K562 (cell line): ENCODE measurements around the gene CAMK2G. TPM values are rescaled to one million over a fixed set of nuclear protein-coding genes. Genes with fewer than 3 reads are reported as not detected.

ENCODE experiments used
- ARID1B ChIP-seq: fragments of 450-650 bp; IDR thresholded peaks from 2 replicates; pipeline ENCODE4 v1.6.1; 2016; ENCODE audit warnings: antibody characterized with exemption, mild to moderate bottlenecking, inconsistent platforms
- ARID3A ChIP-seq: IDR thresholded peaks from 2 replicates; pipeline ENCODE4 v1.6.1; 2012; ENCODE audit warnings: low read depth, low read length, improper control_type of control experiment, borderline replicate concordance
- CBFA2T2 ChIP-seq: fragments of 450-650 bp; conservative IDR thresholded peaks from 2 replicates; pipeline ENCODE4 v1.6.1; 2017; ENCODE audit warnings: mild to moderate bottlenecking
- FOXM1 ChIP-seq, 2 experiments: fragments of 450-650 bp in 1 of 2; sonication (generic) in 1 of 2; formaldehyde crosslinking in 1 of 2; IDR thresholded peaks; 2 replicates each; pipeline versions ENCODE4 v1.6.1 to v1.9.0; 2017 to 2022; ENCODE audit warnings: low read depth in 2 of 2, mild to moderate bottlenecking in 2 of 2, missing genetic modification reagents in 1 of 2, moderate library complexity in 1 of 2
- MED1 ChIP-seq: sonication (generic); formaldehyde crosslinking; IDR thresholded peaks from 2 replicates; pipeline ENCODE4 v1.8.1; 2023; ENCODE audit warnings: missing genetic modification reagents, borderline replicate concordance
- NFE2 ChIP-seq: IDR thresholded peaks from 2 replicates; pipeline ENCODE4 v1.6.1; 2014; ENCODE audit warnings: antibody characterized with exemption, low read depth
- U2AF2 ChIP-seq: fragments of 200-400 bp; formaldehyde crosslinking; optimal IDR thresholded peaks from 2 replicates; pipeline ENCODE3; 2017; ENCODE audit warnings: low read depth, mild to moderate bottlenecking, low read length
- ZBTB11 ChIP-seq, 3 experiments: fragments of 200-800 bp in 1 of 3; fragments of 250-450 bp in 1 of 3; fragments of 450-650 bp in 1 of 3; sonication (Bioruptor Pico) in 1 of 3; sonication (Bioruptor generic) in 1 of 3; formaldehyde crosslinking in 1 of 3; IDR thresholded peaks; 2 replicates each; pipeline versions ENCODE4 v1.6.1 to v1.8.0; 2016 to 2022; ENCODE audit warnings: mild to moderate bottlenecking in 2 of 3, missing genetic modification characterization in 2 of 3, missing compliant biosample characterization in 1 of 3, moderate library complexity in 1 of 3
- ZC3H8 ChIP-seq: fragments of 450-650 bp; IDR thresholded peaks from 2 replicates; pipeline ENCODE4 v1.6.1; 2017
- ZNF124 ChIP-seq: sonication (generic); formaldehyde crosslinking; IDR thresholded peaks from 2 replicates; pipeline ENCODE4 v1.8.1; 2022; ENCODE audit warnings: missing genetic modification reagents
- ZNF395 ChIP-seq: fragments of 200-800 bp; sonication (Bioruptor generic); IDR thresholded peaks from 2 replicates; pipeline ENCODE4 v1.6.1; 2017; ENCODE audit warnings: missing genetic modification characterization, missing compliant biosample characterization
- ZNF668 ChIP-seq: fragments of 250-450 bp; sonication (Bioruptor Pico); IDR thresholded peaks from 2 replicates; pipeline ENCODE4 v1.8.0; 2022; ENCODE audit warnings: mild to moderate bottlenecking, inconsistent platforms
- ZNF717 ChIP-seq: fragments of 250-450 bp; sonication (Bioruptor Pico); IDR thresholded peaks from 2 replicates; pipeline ENCODE4 v1.5.0; 2021
- polyA plus RNA-seq, 8 experiments: library from polyadenylated mRNA; depleted of rRNA in 4 of 8; stranded (reverse) in 5 of 8; unstranded in 3 of 8; fragments of >200 nt; fragmentation: Nextera tagmentation in 2 of 8; fragmentation: Illumina TruSeq in 1 of 8; extraction: Ambion mirVana in 2 of 8; extraction: Trizol in 1 of 8; gene quantifications; 2 replicates each; pipeline versions ENCODE4 v1.2.1 to v1.2.3, GENCODE V29; 2011 to 2014; ENCODE audit warnings: inconsistent platforms in 1 of 8, missing spikeins in 1 of 8
- total RNA-seq, 7 experiments: library from RNA; depleted of rRNA in 6 of 7; stranded (reverse); fragments of >200 nt in 6 of 7; fragmentation: Illumina TruSeq in 2 of 7; extraction: Trizol in 2 of 7; gene quantifications; 2 replicates each; pipeline versions ENCODE4 v1.2.1 to v1.2.3, GENCODE V29; 2011 to 2021; ENCODE audit warnings: low replicate concordance in 1 of 7
- TF ChIP-seq, protein P1 (sequence below), 2 experiments: fragments of 200-800 bp in 1 of 2; sonication (Bioruptor generic) in 1 of 2; sonication (generic) in 1 of 2; formaldehyde crosslinking in 1 of 2; IDR thresholded peaks in 1 of 2; conservative IDR thresholded peaks in 1 of 2; 2 replicates each; pipeline versions ENCODE4 v1.5.0 to v1.6.1; 2016 to 2020; ENCODE audit warnings: missing compliant biosample characterization in 1 of 2, missing genetic modification characterization in 1 of 2, missing genetic modification reagents in 1 of 2

The CAMK2G gene
- total and polyA plus RNA-seq, 9 of the 15 experiments (the other 6 are each of a cell fraction or from before 2014, with no cell fraction given): 9.0 to 37.9 (median 32.6) TPM

- TF ChIP-seq, protein P1, sequence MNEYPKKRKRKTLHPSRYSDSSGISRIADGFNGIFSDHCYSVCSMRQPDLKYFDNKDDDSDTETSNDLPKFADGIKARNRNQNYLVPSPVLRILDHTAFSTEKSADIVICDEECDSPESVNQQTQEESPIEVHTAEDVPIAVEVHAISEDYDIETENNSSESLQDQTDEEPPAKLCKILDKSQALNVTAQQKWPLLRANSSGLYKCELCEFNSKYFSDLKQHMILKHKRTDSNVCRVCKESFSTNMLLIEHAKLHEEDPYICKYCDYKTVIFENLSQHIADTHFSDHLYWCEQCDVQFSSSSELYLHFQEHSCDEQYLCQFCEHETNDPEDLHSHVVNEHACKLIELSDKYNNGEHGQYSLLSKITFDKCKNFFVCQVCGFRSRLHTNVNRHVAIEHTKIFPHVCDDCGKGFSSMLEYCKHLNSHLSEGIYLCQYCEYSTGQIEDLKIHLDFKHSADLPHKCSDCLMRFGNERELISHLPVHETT (CRISPR knock-in tag; conservative IDR thresholded peaks at IDR 0.05 in 1 of 2, IDR thresholded peaks at IDR 0.05 in 1 of 2): peak in 1 of 2 experiments; percentile 65; a peak in 1 of 4 replicates
- TF ChIP-seq NFE2: peak; percentile 23; the same call in 1 of the 2 replicates
- TF ChIP-seq ZNF395 (CRISPR knock-in tag): no peak
- TF ChIP-seq U2AF2: no peak
- peak; percentile 86 for TF ChIP-seq ARID1B
- TF ChIP-seq CBFA2T2: peak; percentile 69
- peak; percentile 63 for TF ChIP-seq FOXM1 (IDR thresholded peaks at IDR 0.05; ENCODE audit: low read depth)
- TF ChIP-seq FOXM1 (CRISPR knock-in tag; IDR thresholded peaks at IDR 0.05; ENCODE audit: low read depth): no peak
- no peak for TF ChIP-seq ZNF668
- TF ChIP-seq ZNF124 (CRISPR knock-in tag): no peak
- no peak for TF ChIP-seq ZC3H8
- no peak for TF ChIP-seq ZNF717 (CRISPR knock-in tag)
- TF ChIP-seq ZBTB11 (CRISPR knock-in tag; IDR thresholded peaks at IDR 0.05): peak in 1 of 3 experiments; percentile 66; a peak in 1 of 6 replicates
- TF ChIP-seq ARID3A: no peak
- no peak for TF ChIP-seq MED1
Measured at GRCh38 chr10:73908853-73909539, 34.6 kb upstream of the CAMK2G start (continued).
